ENCODE data around the gene POPDC3.

DNA sequence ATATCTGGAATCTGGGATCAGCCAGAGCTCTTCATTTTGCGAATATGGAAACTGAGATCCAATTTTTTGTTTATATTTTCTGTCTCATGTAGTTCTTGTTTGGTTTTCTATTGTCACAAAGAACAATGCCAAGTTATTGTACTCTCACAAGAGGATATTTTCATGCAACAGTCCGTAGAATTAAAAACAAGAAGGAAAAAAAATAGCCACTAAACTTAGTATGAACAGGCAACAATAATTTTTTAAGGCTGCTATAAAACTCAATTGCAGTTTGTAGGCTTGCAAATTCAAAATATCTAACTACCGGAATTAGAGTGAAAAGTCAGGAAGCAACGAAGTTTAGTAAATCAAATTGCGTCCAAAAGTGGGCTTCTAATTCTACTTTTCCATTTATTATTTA is 1.2 kb downstream of the POPDC3 start:
- TF ChIP-seq CTCF (conservative IDR thresholded peaks at IDR 0.05 in 1 of 2, IDR thresholded peaks at IDR 0.05 in 1 of 2; ENCODE audit: extremely low read depth in 1 of 2, insufficient read depth in 1 of 2, low read depth in 1 of 2, low read length in 2 of 2) (no peak), EZH2 (IDR thresholded peaks at IDR 0.05; ENCODE audit: borderline replicate concordance, low read length) (no peak)

Measured in mammary epithelial cell (primary cell).